HCT116 (cell line): ENCODE measurements around the gene C2CD3. TPM values are rescaled to one million over a fixed set of nuclear protein-coding genes. Genes with fewer than 3 reads are reported as not detected.

ENCODE experiments used
- ATAC-seq: fragments of 200-7000 bp; cut with Tn5 transposase; 2 replicates; pipeline ENCODE4 v1.9.1; 2020; ENCODE audit warnings: mild to moderate bottlenecking, moderate library complexity
- BruUV-seq: library from RNA; stranded (reverse); fragments of 400-500 nt; replicated peaks from 2 replicates; lab custom pipeline; 2021; lab: Mats Ljungman, UMichigan
- CTCF ChIA-PET: fragments of 300-600 bp; sonication (Branson Sonifier 250); formaldehyde crosslinking; loops from one replicate; lab custom pipeline; 2021; ENCODE audit warnings: antibody characterized with exemption; lab: Charles Lee
- POLR2A ChIA-PET: fragments of 300-600, 350-600 bp; sonication (Branson Sonifier 250); formaldehyde crosslinking; loops from one replicate; lab custom pipeline; 2021; ENCODE audit warnings: antibody characterized with exemption; lab: Charles Lee
- RAD21 ChIA-PET, 2 experiments: fragments of 300-600 bp; sonication (Branson Sonifier 250); formaldehyde crosslinking; loops; one replicate each; lab custom pipeline; 2023; ENCODE audit warnings: low total read pairs in 2 of 2; ENCODE audit not compliant: uncharacterized antibody in 2 of 2, unreplicated experiment in 2 of 2, low non-redundant PET in 1 of 2; lab: Charles Lee
- DNase-seq: peaks from one replicate; pipeline ENCODE4 v3.0.0-alpha.2; 2010; ENCODE audit warnings: low read depth, low spot score
- H2AFZ ChIP-seq: fragments of 200-600 bp; shearing (Covaris generic), sonication (generic); 2 replicates; pipeline ENCODE4 v1.6.1; 2017; ENCODE audit warnings: low read depth, mixed run types, mixed read lengths, antibody characterized with exemption, low read length; ENCODE audit not compliant: poor library complexity, severe bottlenecking
- H3K27ac ChIP-seq: 2 replicates; pipeline ENCODE4 v1.5.1; 2012; ENCODE audit warnings: low read depth, low read length
- H3K27me3 ChIP-seq: fragments of 200-600 bp; sonication (generic); 2 replicates; pipeline ENCODE4 v1.6.1; 2016; ENCODE audit warnings: mixed run types, low read length, mixed read lengths; ENCODE audit not compliant: insufficient read depth
- H3K36me3 ChIP-seq, 2 experiments: fragments of 200-500 bp in 1 of 2; fragments of 200-600 bp in 1 of 2; sonication (Bioruptor generic) in 1 of 2; sonication (generic) in 1 of 2; 2 replicates each; pipeline versions ENCODE4 v1.5.1 to v1.6.1; 2014 to 2016; ENCODE audit warnings: low read length in 2 of 2, inconsistent platforms in 1 of 2, mixed read lengths in 1 of 2, mixed run types in 1 of 2; ENCODE audit not compliant: insufficient read depth in 2 of 2, control insufficient read depth in 1 of 2
- H3K4me1 ChIP-seq, 2 experiments: fragments of 200-600 bp in 1 of 2; sonication (generic) in 1 of 2; 2 replicates each; pipeline versions ENCODE4 v1.5.1 to v1.6.1; 2012 to 2017; ENCODE audit warnings: low read length in 2 of 2, inconsistent platforms in 1 of 2, mild to moderate bottlenecking in 1 of 2, mixed read lengths in 1 of 2, mixed run types in 1 of 2, moderate library complexity in 1 of 2; ENCODE audit not compliant: insufficient read depth in 2 of 2, control insufficient read depth in 1 of 2
- H3K4me2 ChIP-seq: fragments of 200-600 bp; sonication (generic); 2 replicates; pipeline ENCODE4 v1.6.1; 2017; ENCODE audit warnings: mixed run types, low read length, mixed read lengths
- H3K4me3 ChIP-seq, 2 experiments: fragments of 200-600 bp in 1 of 2; sonication (generic) in 1 of 2; replicated peaks in 1 of 2; 2 replicates each; pipeline ENCODE4 v1.5.1; 2011 to 2016; ENCODE audit warnings: low read length in 2 of 2, control low read depth in 1 of 2, low read depth in 1 of 2, mild to moderate bottlenecking in 1 of 2, mixed read lengths in 1 of 2, mixed run types in 1 of 2
- H3K79me2 ChIP-seq: fragments of 200-600 bp; sonication (generic); 2 replicates; pipeline ENCODE4 v1.6.1; 2017; ENCODE audit warnings: mild to moderate bottlenecking, mixed run types, low read length, moderate library complexity, mixed read lengths; ENCODE audit not compliant: insufficient read depth
- H3K9ac ChIP-seq: fragments of 200-600 bp; sonication (generic); 2 replicates; pipeline ENCODE4 v1.6.1; 2016; ENCODE audit warnings: low read length, mixed read lengths
- H3K9me2 ChIP-seq: fragments of 200-600 bp; sonication (generic), shearing (Covaris generic); 2 replicates; pipeline ENCODE4 v1.6.1; 2017; ENCODE audit warnings: mixed run types, mild to moderate bottlenecking, moderate library complexity; ENCODE audit not compliant: insufficient read depth
- H3K9me3 ChIP-seq, 2 experiments: fragments of 200-500 bp in 1 of 2; fragments of 200-600 bp in 1 of 2; sonication (Bioruptor generic) in 1 of 2; sonication (generic) in 1 of 2; 2 replicates each; pipeline ENCODE4 v1.6.1; 2014 to 2017; ENCODE audit warnings: low read length in 2 of 2, mixed read lengths in 2 of 2, inconsistent platforms in 1 of 2, low read depth in 1 of 2, mild to moderate bottlenecking in 1 of 2, mixed run types in 1 of 2, moderate library complexity in 1 of 2; ENCODE audit not compliant: control insufficient read depth in 1 of 2, insufficient read depth in 1 of 2
- H4K20me1 ChIP-seq: fragments of 200-600 bp; sonication (generic), shearing (Covaris generic); 2 replicates; pipeline ENCODE4 v1.6.1; 2017; ENCODE audit warnings: mixed run types, mild to moderate bottlenecking, moderate library complexity; ENCODE audit not compliant: insufficient read depth
- ATF3 ChIP-seq: IDR thresholded peaks from 2 replicates; pipeline ENCODE4 v1.6.1; 2012
- CBX3 ChIP-seq: IDR thresholded peaks from 2 replicates; pipeline ENCODE4 v1.6.1; 2012; ENCODE audit warnings: low read depth
- CTCF ChIP-seq, 3 experiments: fragments of 200-600 bp in 1 of 3; sonication (generic) in 1 of 3; IDR thresholded peaks in 2 of 3; conservative IDR thresholded peaks in 1 of 3; 2 replicates each; pipeline ENCODE4 v1.5.1; 2012 to 2017; ENCODE audit warnings: low read depth in 2 of 3, low read length in 2 of 3, antibody characterized with exemption in 1 of 3, borderline replicate concordance in 1 of 3, control low read depth in 1 of 3, mild to moderate bottlenecking in 1 of 3, mixed read lengths in 1 of 3, mixed run types in 1 of 3, moderate library complexity in 1 of 3; ENCODE audit not compliant: insufficient read depth in 1 of 3
- ELF1 ChIP-seq: IDR thresholded peaks from 2 replicates; pipeline ENCODE4 v1.6.1; 2012; ENCODE audit warnings: low read depth, borderline replicate concordance
- EZH2phosphoT487 ChIP-seq: fragments of 200-600 bp; IDR thresholded peaks from 2 replicates; pipeline ENCODE4 v1.6.1; 2018; ENCODE audit warnings: antibody characterized with exemption, borderline replicate concordance
- FOSL1 ChIP-seq: IDR thresholded peaks from 2 replicates; pipeline ENCODE4 v1.6.1; 2012; ENCODE audit warnings: low read depth
- REST ChIP-seq: IDR thresholded peaks from 2 replicates; pipeline ENCODE4 v1.6.1; 2012; ENCODE audit warnings: low read depth
- SIN3A ChIP-seq: IDR thresholded peaks from 2 replicates; pipeline ENCODE4 v1.6.1; 2012; ENCODE audit warnings: low read depth
- SP1 ChIP-seq: IDR thresholded peaks from 2 replicates; pipeline ENCODE4 v1.6.1; 2012; ENCODE audit warnings: low read depth
- TCF7L2 ChIP-seq: IDR thresholded peaks from 2 replicates; pipeline ENCODE4 v1.7.0; 2011; ENCODE audit warnings: borderline replicate concordance, inconsistent platforms; ENCODE audit not compliant: insufficient read depth, insufficient read length; ENCODE audit errors: extremely low read depth
- YY1 ChIP-seq: IDR thresholded peaks from 2 replicates; pipeline ENCODE4 v1.6.1; 2011; ENCODE audit warnings: low read length, low read depth, moderate library complexity, mild to moderate bottlenecking; ENCODE audit not compliant: insufficient replicate concordance; ENCODE audit errors: extremely low read depth
- intact Hi-C: fragments of 100-400 bp; cut with micrococcal nuclease; formaldehyde crosslinking; loops from 2 replicates; pipeline ENCODE4 v1.10.0; 2022
- total RNA-seq: library from RNA; stranded (reverse); gene quantifications from one replicate; pipeline ENCODE4 v1.2.1, GENCODE V29; 2021; ENCODE audit not compliant: unreplicated experiment

C2CD3 gene
- total RNA-seq, 1 experiment from 2014 or later = 30.6 TPM

GRCh38 chr11:73995731-73996130 is 175.1 kb downstream of the C2CD3 start:
- H3K27me3 ChIP-seq = no peaks in the 10 kb centered on the region
- intact Hi-C loops = no loop called here
- no peak overlapping the region for H3K4me2 ChIP-seq
- no peaks in the 10 kb centered on the region for H3K79me2 ChIP-seq
- H3K9me3 ChIP-seq = no peaks in the 10 kb centered on the region
- H3K36me3 ChIP-seq = no peaks in the 10 kb centered on the region
- no peaks in the 10 kb centered on the region for H3K9me2 ChIP-seq
- H4K20me1 ChIP-seq = no peaks in the 10 kb centered on the region
- H2AFZ ChIP-seq = no peak overlapping the region
- no peak for TF ChIP-seq ELF1
- no peak for TF ChIP-seq REST
- no peak for TF ChIP-seq CBX3
- TF ChIP-seq SP1 = no peak
- TF ChIP-seq SIN3A = no peak
- TF ChIP-seq FOSL1 = no peak
- no peak for TF ChIP-seq EZH2phosphoT487
- TF ChIP-seq YY1 = no peak
- no peak for TF ChIP-seq CTCF (IDR thresholded peaks at IDR 0.05 in 2 of 3, conservative IDR thresholded peaks at IDR 0.05 in 1 of 3; ENCODE audit: borderline replicate concordance in 1 of 3, insufficient read depth in 1 of 3, low read depth in 2 of 3, low read length in 2 of 3)
- TF ChIP-seq TCF7L2 = no peak
- TF ChIP-seq ATF3 = no peak
- TF ChIP-seq, all 23 proteins: peak for 0
- ChIA-PET POLR2A (no interaction called here), CTCF (no interaction called here), RAD21 (no interaction called here)
- DNase-seq = no peak
- H3K9ac ChIP-seq = no peak overlapping the region
- H3K27ac ChIP-seq = no peak overlapping the region
- no peak overlapping the region for H3K4me3 ChIP-seq
- no peaks in the 10 kb centered on the region for H3K4me1 ChIP-seq
- ATAC-seq = no peak
- no TSS peak for BruUV-seq
